CD14-positive monocyte (primary cell): ENCODE measurements around the gene RIPOR3. TPM values are rescaled to one million over a fixed set of nuclear protein-coding genes. Genes with fewer than 3 reads are reported as not detected.
A peak's percentile ranks its signal among the peaks of the same experiment; 100 is the strongest.

ENCODE experiments used
- DNase-seq, 3 donors: peaks; one replicate each; pipeline ENCODE4 v3.0.0-alpha.2; 2011 to 2022
- H2AFZ ChIP-seq: 2 replicates; pipeline ENCODE4 v1.6.0; 2012; ENCODE audit warnings: mild to moderate bottlenecking, low read depth, low read length, inconsistent platforms; ENCODE audit not compliant: insufficient read depth, poor library complexity, severe bottlenecking
- H3K27ac ChIP-seq, 2 donors: 1 replicate in 1 of 2; 2 replicates in 1 of 2; pipeline ENCODE4 v1.5.1; 2012 to 2013; ENCODE audit warnings: low read length in 2 of 2, control low read depth in 1 of 2, inconsistent platforms in 1 of 2, low read depth in 1 of 2, mild to moderate bottlenecking in 1 of 2
- H3K27me3 ChIP-seq, 2 donors: one replicate each; pipeline versions ENCODE4 v1.6.0 to v1.6.1; 2011 to 2013; ENCODE audit warnings: low read length in 2 of 2; ENCODE audit not compliant: control insufficient read depth in 2 of 2, insufficient read depth in 2 of 2
- H3K36me3 ChIP-seq, 2 donors: replicated peaks in 1 of 2; 1 replicate in 1 of 2; 2 replicates in 1 of 2; pipeline versions ENCODE4 v1.5.1 to v1.6.1; 2012 to 2013; ENCODE audit warnings: low read length in 2 of 2, control low read depth in 1 of 2, inconsistent platforms in 1 of 2, mild to moderate bottlenecking in 1 of 2; ENCODE audit not compliant: insufficient read depth in 2 of 2, control insufficient read depth in 1 of 2
- H3K4me1 ChIP-seq, 2 donors: 1 replicate in 1 of 2; 2 replicates in 1 of 2; pipeline versions ENCODE4 v1.5.1 to v1.6.1; 2012 to 2013; ENCODE audit warnings: low read length in 2 of 2, control low read depth in 1 of 2, inconsistent platforms in 1 of 2, mild to moderate bottlenecking in 1 of 2, moderate library complexity in 1 of 2; ENCODE audit not compliant: insufficient read depth in 2 of 2, control insufficient read depth in 1 of 2
- H3K4me2 ChIP-seq: replicated peaks from 2 replicates; pipeline ENCODE3; 2012; ENCODE audit warnings: low read length, moderate library complexity, mild to moderate bottlenecking; ENCODE audit not compliant: poor library complexity, severe bottlenecking; ENCODE audit errors: extremely low read depth
- H3K4me3 ChIP-seq, 3 experiments: fragments of 200-600 bp in 1 of 3; sonication (generic) in 1 of 3; replicated peaks in 1 of 3; 1 replicate in 2 of 3; 2 replicates in 1 of 3; pipeline ENCODE4 v1.5.1; 2011 to 2013; ENCODE audit warnings: low read length in 3 of 3, mild to moderate bottlenecking in 3 of 3, control low read depth in 2 of 3, low read depth in 2 of 3, inconsistent platforms in 1 of 3, moderate library complexity in 1 of 3
- H3K79me2 ChIP-seq: 2 replicates; pipeline ENCODE4 v1.6.0; 2012; ENCODE audit warnings: mild to moderate bottlenecking, control low read depth, inconsistent platforms, low read length, moderate library complexity; ENCODE audit not compliant: insufficient read depth
- H3K9ac ChIP-seq: 2 replicates; pipeline ENCODE4 v1.6.0; 2017; ENCODE audit warnings: low read length, mild to moderate bottlenecking; ENCODE audit not compliant: insufficient read depth, poor library complexity, severe bottlenecking
- H3K9me3 ChIP-seq, 2 donors: replicated peaks in 1 of 2; 1 replicate in 1 of 2; 2 replicates in 1 of 2; pipeline versions ENCODE4 v1.5.1 to v1.6.1; 2012 to 2013; ENCODE audit warnings: low read length in 2 of 2, control low read depth in 1 of 2; ENCODE audit not compliant: control insufficient read depth in 1 of 2, insufficient read depth in 1 of 2
- H4K20me1 ChIP-seq: 2 replicates; pipeline ENCODE4 v1.6.0; 2012; ENCODE audit warnings: mild to moderate bottlenecking, low read length, control low read depth, moderate library complexity; ENCODE audit not compliant: insufficient read depth
- H3K27ac Mint-ChIP-seq, 7 donors: one replicate each; pipeline ENCODE4 v1.8.0; 2020; ENCODE audit warnings: mild to moderate bottlenecking in 7 of 7, mixed read lengths in 7 of 7, moderate library complexity in 6 of 7, inconsistent platforms in 2 of 7
- H3K27me3 Mint-ChIP-seq, 3 donors: one replicate each; pipeline ENCODE4 v1.8.0; 2021 to 2022; ENCODE audit warnings: low read depth in 3 of 3, mild to moderate bottlenecking in 3 of 3, mixed read lengths in 3 of 3, moderate library complexity in 3 of 3, inconsistent platforms in 1 of 3
- H3K36me3 Mint-ChIP-seq, 2 donors: one replicate each; pipeline ENCODE4 v1.8.0; 2020; ENCODE audit warnings: mixed read lengths in 2 of 2, inconsistent platforms in 1 of 2, mild to moderate bottlenecking in 1 of 2
- H3K4me1 Mint-ChIP-seq: one replicate; pipeline ENCODE4 v1.8.0; 2020; ENCODE audit warnings: mild to moderate bottlenecking, mixed read lengths
- H3K4me3 Mint-ChIP-seq, 2 donors: one replicate each; pipeline ENCODE4 v1.8.0; 2020; ENCODE audit warnings: mild to moderate bottlenecking in 2 of 2, mixed read lengths in 2 of 2, moderate library complexity in 1 of 2
- H3K9me3 Mint-ChIP-seq, 7 donors: one replicate each; pipeline ENCODE4 v1.8.0; 2020 to 2022; ENCODE audit warnings: mixed read lengths in 7 of 7, mild to moderate bottlenecking in 6 of 7, moderate library complexity in 6 of 7, inconsistent platforms in 2 of 7
- CTCF ChIP-seq: fragments of 200-600 bp; IDR thresholded peaks from one replicate; pipeline ENCODE4 v1.8.0; 2022; ENCODE audit warnings: antibody characterized with exemption, mild to moderate bottlenecking
- WGBS: methylation state at CpG from one replicate; pipeline ENCODE4 v1.1.5; 2013; ENCODE audit warnings: missing lambda C conversion rate; ENCODE audit not compliant: insufficient coverage; 5-methylcytosine and 5-hydroxymethylcytosine counted together
- intact Hi-C, 2 donors: fragments of 100-400 bp; cut with micrococcal nuclease; formaldehyde crosslinking; loops; one replicate each; pipeline versions ENCODE4 v1.15.0 to v1.15.1; 2023
- polyA plus RNA-seq, 3 donors: library from polyadenylated mRNA; depleted of rRNA in 1 of 3; unstranded in 2 of 3; stranded (reverse) in 1 of 3; fragments of 300-500 nt in 2 of 3; fragments of >200 nt in 1 of 3; fragmentation: Illumina TruSeq in 2 of 3; gene quantifications; 1 replicate in 2 of 3; 2 replicates in 1 of 3; pipeline ENCODE4 v1.2.3, GENCODE V29; 2012 to 2021

The RIPOR3 gene
- polyA plus RNA-seq, 3 donors = not detected

GRCh38 chr20:50635676-50636600 lies 55.4 kb downstream of the RIPOR3 start:
- TF ChIP-seq CTCF = peak; percentile 94
- no peaks in the 10 kb centered on the region for H3K9me3 ChIP-seq
- no peaks in the 10 kb centered on the region for H3K27me3 ChIP-seq
- H3K9me3 Mint-ChIP-seq = no peaks in the 10 kb centered on the region
- H3K4me3 Mint-ChIP-seq = peak overlapping the region in 1 of 2 donors; percentile 51
- H3K4me2 ChIP-seq = no peak overlapping the region
- H3K4me3 ChIP-seq = no peak overlapping the region
- peaks cover 8% of the 10 kb centered on the region for H3K4me1 Mint-ChIP-seq
- H3K27ac ChIP-seq = no peak overlapping the region
- peak overlapping the region in 1 of 7 donors; percentile 26 for H3K27ac Mint-ChIP-seq
- H3K9ac ChIP-seq = no peak overlapping the region
- no peak overlapping the region for H2AFZ ChIP-seq
- no peaks in the 10 kb centered on the region for H3K36me3 ChIP-seq
- H3K4me1 ChIP-seq = no peaks in the 10 kb centered on the region
- DNase-seq = peak; percentile 25 to 43 (median 27)
- intact Hi-C loops = no loop called here
- peaks cover 0 to 10% (median 4%) of the 10 kb centered on the region in 3 donors for H3K27me3 Mint-ChIP-seq
- WGBS = 55% methylated on average over 14 of the region's 21 CpGs
- no peaks in the 10 kb centered on the region for H3K79me2 ChIP-seq
- no peaks in the 10 kb centered on the region for H4K20me1 ChIP-seq
- no peaks in the 10 kb centered on the region for H3K36me3 Mint-ChIP-seq

GRCh38 chr20:50635014-50635557 lies 56.3 kb downstream of the RIPOR3 start:
- Mint-ChIP-seq H3K9me3 (no peaks in the 10 kb centered on the region), H3K4me1 (peaks cover 3% of the 10 kb centered on the region)

More at GRCh38 chr20:50635014-50635557, 56.3 kb downstream of the RIPOR3 start:
- H2AFZ ChIP-seq = no peak overlapping the region
- intact Hi-C loops = no loop called here
- H3K4me3 Mint-ChIP-seq = no peak overlapping the region
- TF ChIP-seq CTCF = no peak
- no peak overlapping the region for H3K4me2 ChIP-seq
- H3K4me1 ChIP-seq = no peaks in the 10 kb centered on the region
- H3K4me3 ChIP-seq = no peak overlapping the region
- no peak overlapping the region for H3K27ac Mint-ChIP-seq
- no peak overlapping the region for H3K9ac ChIP-seq
- H3K36me3 ChIP-seq = no peaks in the 10 kb centered on the region
- H3K79me2 ChIP-seq = no peaks in the 10 kb centered on the region
- H3K27ac ChIP-seq = no peak overlapping the region
- H3K36me3 Mint-ChIP-seq = no peaks in the 10 kb centered on the region
- H4K20me1 ChIP-seq = no peaks in the 10 kb centered on the region
- no peaks in the 10 kb centered on the region for H3K9me3 ChIP-seq
- no peak for DNase-seq
- WGBS = 100% methylated on average over 3 of the region's 10 CpGs
- H3K27me3 Mint-ChIP-seq = peaks cover 1 to 10% (median 4%) of the 10 kb centered on the region in 3 donors
- no peaks in the 10 kb centered on the region for H3K27me3 ChIP-seq
